ENCODE data around the gene RBM5. TPM values are rescaled to one million over a fixed set of nuclear protein-coding genes. Genes with fewer than 3 reads are reported as not detected.

Gene RBM5
- total RNA-seq, 1 donor from 2014 or later, result 247 TPM

GRCh38 chr3:50121072-50122032, 32.6 kb downstream of the RBM5 start:
- DNase-seq, result peak; percentile 57

GRCh38 chr3:50122071-50122470, 33.4 kb downstream of the RBM5 start:
- no peak for DNase-seq

GRCh38 chr3:50122661-50123391, 34.1 kb downstream of the RBM5 start:
- DNase-seq, result no peak

GRCh38 chr3:50123394-50124051, 34.8 kb downstream of the RBM5 start:
- no peak for DNase-seq

GRCh38 chr3:50124052-50124799, 35.5 kb downstream of the RBM5 start:
- DNase-seq, result peak; percentile 13

- DNase-seq, result no peak
Measured at GRCh38 chr3:50124800-50125178, 36.1 kb downstream of the RBM5 start.

GRCh38 chr3:50125541-50126286, 37.0 kb downstream of the RBM5 start:
- no peak for DNase-seq

GRCh38 chr3:50126287-50127211, 37.8 kb downstream of the RBM5 start:
- DNase-seq, result no peak

- DNase-seq, result no peak
Measured at GRCh38 chr3:50127251-50127691, 38.6 kb downstream of the RBM5 start.

- DNase-seq, result no peak
Measured at GRCh38 chr3:50128001-50128400, 39.3 kb downstream of the RBM5 start.

GRCh38 chr3:50130436-50130835, 41.7 kb downstream of the RBM5 start:
- no peak for DNase-seq

- no peak for DNase-seq
Measured at GRCh38 chr3:50132421-50133282, 43.9 kb downstream of the RBM5 start.

GRCh38 chr3:50133283-50133615, 44.5 kb downstream of the RBM5 start:
- no peak for DNase-seq

- DNase-seq, result no peak
Measured at GRCh38 chr3:50134367-50134766, 45.6 kb downstream of the RBM5 start.

GRCh38 chr3:50135964-50136363, 47.2 kb downstream of the RBM5 start:
- no peak for DNase-seq

GRCh38 chr3:50136714-50137405, 48.1 kb downstream of the RBM5 start:
- DNase-seq, result no peak

GRCh38 chr3:50137531-50137930, 48.8 kb downstream of the RBM5 start:
- DNase-seq, result no peak

Data from skin of body (tissue), 2 donors.